T follicular helper cell (primary cell): ENCODE results near the gene SLC23A3.

Experiments
- DNase-seq: peaks from one replicate; pipeline ENCODE4 v3.0.0-alpha.2; 2020; ENCODE audit warnings: low read depth

SLC23A3 gene

GRCh38 chr2:219175928-219176817, 6.3 kb upstream of the SLC23A3 start:
- DNase-seq = peak; percentile 10

- no peak for DNase-seq
These were observed 5.7 kb upstream of the SLC23A3 start for GRCh38 chr2:219175486-219175885.

- DNase-seq = no peak
These were observed 5.0 kb upstream of the SLC23A3 start for GRCh38 chr2:219174801-219175200.

- no peak for DNase-seq
These were observed 4.3 kb upstream of the SLC23A3 start for GRCh38 chr2:219174146-219174545.

GRCh38 chr2:219173176-219173575, 3.3 kb upstream of the SLC23A3 start:
- no peak for DNase-seq

GRCh38 chr2:219172231-219173154, 2.7 kb upstream of the SLC23A3 start:
- DNase-seq = no peak

- no peak for DNase-seq
These were observed 1.4 kb upstream of the SLC23A3 start for GRCh38 chr2:219171231-219171651.

- no peak for DNase-seq
These were observed 897 bp downstream of the SLC23A3 start for GRCh38 chr2:219168932-219169331.

GRCh38 chr2:219168526-219168925, 1.3 kb downstream of the SLC23A3 start:
- no peak for DNase-seq

GRCh38 chr2:219167997-219168396, 1.8 kb downstream of the SLC23A3 start:
- no peak for DNase-seq

- DNase-seq = no peak
These were observed 4.5 kb downstream of the SLC23A3 start for GRCh38 chr2:219165058-219165911.

- DNase-seq = no peak
These were observed 6.7 kb downstream of the SLC23A3 start for GRCh38 chr2:219163156-219163555.

GRCh38 chr2:219161097-219161496, 8.7 kb downstream of the SLC23A3 start:
- no peak for DNase-seq

GRCh38 chr2:219160186-219161017, 9.4 kb downstream of the SLC23A3 start, which contains the start of gene NHEJ1:
Gene NHEJ1, minus strand, starts transcription at chr2:219160815. Its CDS starts 2,453 bp downstream, at chr2:219158362.
- peak; percentile 83 for DNase-seq

GRCh38 chr2:219159771-219160185, 10.1 kb downstream of the SLC23A3 start:
- DNase-seq = no peak

- DNase-seq = no peak
These were observed 11.2 kb downstream of the SLC23A3 start for GRCh38 chr2:219158586-219158985.

- DNase-seq = no peak
These were observed 11.8 kb downstream of the SLC23A3 start for GRCh38 chr2:219158025-219158424.

GRCh38 chr2:219157396-219157795, 12.4 kb downstream of the SLC23A3 start:
- DNase-seq = no peak

GRCh38 chr2:219155054-219155644, 14.7 kb downstream of the SLC23A3 start:
- peak; percentile 10 for DNase-seq

GRCh38 chr2:219149667-219150066, 20.2 kb downstream of the SLC23A3 start:
- DNase-seq = no peak
